ENCODE measurements around the gene CNTN5.

CNTN5 gene

GRCh38 chr11:99256614-99257013, 235.9 kb downstream of the CNTN5 start:
- TF ChIP-seq CTCF (IDR thresholded peaks at IDR 0.05), result no peak
- Histone ChIP-seq H3K27ac (no peak overlapping the region), H3K4me3 (no peak overlapping the region)
- no peak for DNase-seq (ENCODE audit: low spot score)

- no peak overlapping the region for H3K4me3 ChIP-seq
- TF ChIP-seq CTCF (IDR thresholded peaks at IDR 0.05), result no peak
- no peak for DNase-seq (ENCODE audit: low spot score)
- no peak overlapping the region for H3K27ac ChIP-seq
These were observed 236.4 kb downstream of the CNTN5 start for GRCh38 chr11:99257131-99257530.

- no peak overlapping the region for H3K4me3 ChIP-seq
These were observed 239.9 kb downstream of the CNTN5 start for GRCh38 chr11:99260696-99261095.

GRCh38 chr11:99268886-99269285, 248.1 kb downstream of the CNTN5 start:
- no peak overlapping the region for H3K4me3 ChIP-seq

More at GRCh38 chr11:99260696-99261095, 239.9 kb downstream of the CNTN5 start:
- H3K27ac ChIP-seq, result no peak overlapping the region
- no peak for DNase-seq (ENCODE audit: low spot score)
- TF ChIP-seq CTCF (IDR thresholded peaks at IDR 0.05), result no peak

GRCh38 chr11:99271527-99271926, 250.8 kb downstream of the CNTN5 start:
- DNase-seq (ENCODE audit: low spot score), result no peak

More at GRCh38 chr11:99268886-99269285, 248.1 kb downstream of the CNTN5 start:
- DNase-seq (ENCODE audit: low spot score), result no peak
- H3K27ac ChIP-seq, result no peak overlapping the region
- TF ChIP-seq CTCF (IDR thresholded peaks at IDR 0.05), result no peak

GRCh38 chr11:99275521-99275920, 254.8 kb downstream of the CNTN5 start:
- H3K27ac ChIP-seq, result no peak overlapping the region
- DNase-seq (ENCODE audit: low spot score), result no peak
- H3K4me3 ChIP-seq, result no peak overlapping the region
- TF ChIP-seq CTCF (IDR thresholded peaks at IDR 0.05), result no peak

More at GRCh38 chr11:99271527-99271926, 250.8 kb downstream of the CNTN5 start:
- TF ChIP-seq CTCF (IDR thresholded peaks at IDR 0.05), result no peak
- Histone ChIP-seq H3K4me3 (no peak overlapping the region), H3K27ac (no peak overlapping the region)

- no peak overlapping the region for H3K4me3 ChIP-seq
- no peak for TF ChIP-seq CTCF (IDR thresholded peaks at IDR 0.05)
- no peak overlapping the region for H3K27ac ChIP-seq
- DNase-seq (ENCODE audit: low spot score), result no peak
These were observed 256.5 kb downstream of the CNTN5 start for GRCh38 chr11:99277281-99277680.

Measured in coronary artery (tissue), 2 donors.